HG03558 (cell line): ENCODE measurements around the gene FYN.
"Not testable (repeated sequence)": the region's sequence is repeated elsewhere in the genome, so short reads cannot be mapped to it uniquely, and the experiment has no call there.

ENCODE experiments used
- ATAC-seq: cut with Tn5 transposase; IDR thresholded peaks from one replicate; pipeline ENCODE4 v1.9.1; 2021; ENCODE audit warnings: moderate number of reproducible peaks; ENCODE audit not compliant: unreplicated experiment; ENCODE audit errors: extremely low read depth

Gene FYN

GRCh38 chr6:111696814-111697213 is 176.4 kb downstream of the FYN start:
- no peak for ATAC-seq

- no peak for ATAC-seq
Measured at GRCh38 chr6:111692327-111693164, 180.7 kb downstream of the FYN start.

- ATAC-seq: no peak
Measured at GRCh38 chr6:111691345-111692225, 181.7 kb downstream of the FYN start.

- ATAC-seq: no peak
Measured at GRCh38 chr6:111689946-111690345, 183.3 kb downstream of the FYN start.

- ATAC-seq: no peak
Measured at GRCh38 chr6:111689419-111689818, 183.8 kb downstream of the FYN start.

- ATAC-seq: no peak
Measured at GRCh38 chr6:111688331-111688730, 184.9 kb downstream of the FYN start.

GRCh38 chr6:111687652-111688051 is 185.6 kb downstream of the FYN start:
- ATAC-seq: no peak

- ATAC-seq: no peak
Measured at GRCh38 chr6:111686932-111687266, 186.4 kb downstream of the FYN start.

- no peak for ATAC-seq
Measured at GRCh38 chr6:111686249-111686931, 186.9 kb downstream of the FYN start.

- no peak for ATAC-seq
Measured at GRCh38 chr6:111685526-111685925, 187.7 kb downstream of the FYN start.

- ATAC-seq: no peak
Measured at GRCh38 chr6:111685058-111685457, 188.2 kb downstream of the FYN start.

GRCh38 chr6:111683749-111684267 is 189.4 kb downstream of the FYN start:
- ATAC-seq: no peak

GRCh38 chr6:111683157-111683556 is 190.1 kb downstream of the FYN start:
- no peak for ATAC-seq

- ATAC-seq: no peak
Measured at GRCh38 chr6:111681860-111682259, 191.4 kb downstream of the FYN start.

- ATAC-seq: not testable (repeated sequence)
Measured at GRCh38 chr6:111680811-111681609, 192.2 kb downstream of the FYN start.

- ATAC-seq: no peak
Measured at GRCh38 chr6:111680015-111680712, 193.1 kb downstream of the FYN start.

GRCh38 chr6:111679126-111679858 is 194.0 kb downstream of the FYN start:
- ATAC-seq: no peak

GRCh38 chr6:111677249-111677990 is 195.8 kb downstream of the FYN start:
- no peak for ATAC-seq
